Anterior cingulate cortex (tissue), 58 donors: ENCODE data around the gene PXDC1.
A peak's percentile ranks its signal among the peaks of the same experiment; 100 is the strongest.

Experiments
- DNase-seq, 58 donors: peaks; one replicate each; lab custom pipeline; 2025; lab: John Stamatoyannopoulos, UW

Gene PXDC1

GRCh38 chr6:3750317-3751076, 1.0 kb downstream of the PXDC1 start:
- peak in 54 of 58 donors; percentile 22 to 85 (median 68) for DNase-seq

- DNase-seq: peak in 5 of 58 donors; percentile 34 to 57 (median 45)
These were observed 1.6 kb downstream of the PXDC1 start for GRCh38 chr6:3749977-3750316.

GRCh38 chr6:3749067-3749841, 2.3 kb downstream of the PXDC1 start:
- no peak for DNase-seq

GRCh38 chr6:3748208-3749066, 3.1 kb downstream of the PXDC1 start:
- peak in 33 of 58 donors; percentile 14 to 61 (median 32) for DNase-seq

GRCh38 chr6:3747100-3747737, 4.3 kb downstream of the PXDC1 start:
- no peak for DNase-seq

- no peak for DNase-seq
These were observed 4.8 kb downstream of the PXDC1 start for GRCh38 chr6:3746696-3747095.

GRCh38 chr6:3746119-3746691, 5.3 kb downstream of the PXDC1 start:
- no peak for DNase-seq

- no peak for DNase-seq
These were observed 5.9 kb downstream of the PXDC1 start for GRCh38 chr6:3745566-3746118.

GRCh38 chr6:3744901-3745470, 6.5 kb downstream of the PXDC1 start:
- no peak for DNase-seq

GRCh38 chr6:3744211-3744900, 7.2 kb downstream of the PXDC1 start:
- no peak for DNase-seq

GRCh38 chr6:3743541-3743940, 8.0 kb downstream of the PXDC1 start:
- no peak for DNase-seq

- peak in 56 of 58 donors; percentile 21 to 93 (median 70) for DNase-seq
These were observed 8.8 kb downstream of the PXDC1 start for GRCh38 chr6:3742426-3743344.

GRCh38 chr6:3742076-3742425, 9.5 kb downstream of the PXDC1 start:
- DNase-seq: no peak

GRCh38 chr6:3741477-3741871, 10.0 kb downstream of the PXDC1 start:
- DNase-seq: no peak

- DNase-seq: no peak
These were observed 10.7 kb downstream of the PXDC1 start for GRCh38 chr6:3740551-3741476.

- DNase-seq: no peak
These were observed 12.1 kb downstream of the PXDC1 start for GRCh38 chr6:3739311-3739897.
